ENCODE data around the gene PTGES.

PTGES gene

DNA sequence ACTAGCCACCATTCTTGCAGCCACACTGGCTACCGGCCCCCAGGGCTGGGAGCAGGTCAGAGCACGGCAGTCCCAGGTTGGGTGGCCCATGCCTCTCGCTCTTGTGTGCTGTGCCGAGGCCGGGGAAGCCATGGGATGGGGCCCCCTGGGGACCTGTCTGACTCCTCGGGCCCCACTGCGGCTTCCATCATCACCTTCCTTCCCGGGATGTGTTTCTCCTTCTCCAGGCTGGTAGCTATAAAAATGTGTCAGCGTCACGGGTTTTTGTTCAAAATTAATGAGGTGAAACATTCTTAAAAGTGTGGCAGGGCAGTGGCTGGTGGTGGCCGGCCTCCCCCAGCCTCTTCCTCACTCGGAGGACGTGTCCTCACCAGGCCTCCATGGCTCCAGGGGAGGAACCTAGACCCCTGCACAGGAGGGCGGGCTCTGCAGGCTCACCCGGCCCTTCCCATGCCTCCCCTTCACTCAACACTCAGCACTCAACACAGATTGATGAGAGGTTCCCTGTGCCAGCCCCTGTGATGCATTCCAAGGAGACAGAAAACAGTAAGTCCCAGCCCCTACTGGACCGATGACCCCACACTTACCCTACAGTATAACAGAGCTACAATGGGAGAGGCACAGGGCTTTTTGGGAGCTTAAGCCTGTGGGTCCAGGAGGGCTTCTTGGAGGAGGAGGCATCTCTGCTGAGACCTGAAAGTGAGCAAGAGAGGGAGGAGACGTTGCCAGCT is 43.2 kb downstream of the PTGES start:
- no peak for DNase-seq (ENCODE audit: low read depth)
- no peak overlapping the region for H3K4me3 ChIP-seq (ENCODE audit: low read depth, low read length)
- TF ChIP-seq CTCF (conservative IDR thresholded peaks at IDR 0.05; ENCODE audit: low read depth, low read length), result no peak

GRCh38 chr9:129708793-129709192 is 44.0 kb downstream of the PTGES start:
- TF ChIP-seq CTCF (conservative IDR thresholded peaks at IDR 0.05; ENCODE audit: low read depth, low read length), result no peak
- no peak overlapping the region for H3K4me3 ChIP-seq (ENCODE audit: low read depth, low read length)
- DNase-seq (ENCODE audit: low read depth), result no peak

DNA sequence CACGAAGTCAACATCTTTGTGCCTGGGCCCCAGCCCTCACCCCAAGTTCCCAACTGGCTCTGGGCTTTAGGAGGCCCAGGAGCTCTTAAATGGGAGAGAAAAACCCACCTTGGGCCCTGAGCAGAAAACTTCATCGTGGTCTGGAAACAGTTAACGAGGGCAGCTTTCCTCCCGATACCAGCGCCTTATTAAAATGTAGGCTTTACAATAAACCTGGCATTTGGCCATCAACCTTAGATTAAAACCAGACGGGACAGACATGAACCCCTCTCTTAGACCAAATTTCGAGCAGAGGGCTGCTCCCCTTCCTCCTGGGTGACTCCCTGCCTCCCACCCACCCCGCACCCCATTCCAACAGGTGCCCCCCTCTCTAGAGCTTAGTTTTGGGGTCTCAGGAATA is 48.0 kb downstream of the PTGES start:
- no peak for DNase-seq (ENCODE audit: low read depth)
- H3K4me3 ChIP-seq (ENCODE audit: low read depth, low read length), result no peak overlapping the region
- TF ChIP-seq CTCF (conservative IDR thresholded peaks at IDR 0.05; ENCODE audit: low read depth, low read length), result no peak

- H3K4me3 ChIP-seq (ENCODE audit: low read depth, low read length), result no peak overlapping the region
- no peak for TF ChIP-seq CTCF (conservative IDR thresholded peaks at IDR 0.05; ENCODE audit: low read depth, low read length)
- DNase-seq (ENCODE audit: low read depth), result no peak
These were observed 49.0 kb downstream of the PTGES start for GRCh38 chr9:129703667-129704355.

DNA sequence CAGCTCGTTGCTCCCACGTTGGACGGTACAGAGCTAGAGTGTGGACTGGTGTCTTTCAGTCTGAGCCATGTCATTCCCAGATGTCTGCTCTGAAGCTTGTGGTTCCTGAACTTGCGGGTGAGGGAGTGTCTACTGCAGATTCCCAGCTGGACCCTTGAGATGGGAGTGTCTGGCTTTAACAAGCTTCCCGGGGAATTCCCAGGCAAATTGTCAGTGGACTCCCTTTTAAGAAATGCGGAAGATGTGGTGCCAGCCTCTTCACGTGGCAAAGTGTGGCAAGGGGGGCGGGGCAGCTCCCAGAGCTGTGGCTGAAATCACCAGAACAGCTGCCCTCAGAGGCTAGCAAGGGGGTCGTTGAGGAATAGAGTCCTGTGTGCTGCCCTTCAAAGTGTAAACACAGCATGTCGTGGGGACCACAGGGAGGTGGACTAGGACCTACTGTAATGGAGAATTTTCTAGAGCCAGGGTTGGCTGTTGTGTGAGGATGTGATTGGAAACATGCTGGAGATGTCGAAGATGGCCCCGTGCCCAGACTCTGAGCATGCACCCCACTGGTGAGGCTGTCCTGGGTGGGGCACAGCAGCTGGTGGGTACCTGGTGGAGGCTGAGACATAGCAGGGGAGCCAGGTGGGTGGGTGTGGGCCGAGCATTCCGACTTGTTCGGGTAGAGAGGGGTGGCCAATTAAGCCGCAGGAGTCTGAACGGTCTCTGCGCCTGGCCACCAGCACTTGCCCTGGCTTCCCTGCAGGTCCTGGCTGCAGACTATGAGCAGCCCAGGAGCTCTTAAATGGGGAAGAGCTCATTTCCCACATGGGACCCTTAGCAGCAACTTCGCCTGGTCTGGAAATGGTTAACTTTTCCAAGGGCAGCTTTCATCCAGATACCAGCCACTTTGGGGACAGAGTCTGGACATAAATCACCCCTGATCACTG is 50.0 kb downstream of the PTGES start:
- no peak for DNase-seq (ENCODE audit: low read depth)
- no peak for TF ChIP-seq CTCF (conservative IDR thresholded peaks at IDR 0.05; ENCODE audit: low read depth, low read length)
- H3K4me3 ChIP-seq (ENCODE audit: low read depth, low read length), result no peak overlapping the region

GRCh38 chr9:129701549-129701948 is 51.3 kb downstream of the PTGES start:
- TF ChIP-seq CTCF (conservative IDR thresholded peaks at IDR 0.05; ENCODE audit: low read depth, low read length), result no peak
- no peak overlapping the region for H3K4me3 ChIP-seq (ENCODE audit: low read depth, low read length)
- DNase-seq (ENCODE audit: low read depth), result no peak

All from choroid plexus epithelial cell (primary cell).